ENCODE results near the gene PPM1D. TPM values are rescaled to one million over a fixed set of nuclear protein-coding genes. Genes with fewer than 3 reads are reported as not detected.

Gene PPM1D
- total and polyA plus RNA-seq, 5 donors from 2014 or later: 9.5 to 29.6 (median 12.9) TPM

DNA sequence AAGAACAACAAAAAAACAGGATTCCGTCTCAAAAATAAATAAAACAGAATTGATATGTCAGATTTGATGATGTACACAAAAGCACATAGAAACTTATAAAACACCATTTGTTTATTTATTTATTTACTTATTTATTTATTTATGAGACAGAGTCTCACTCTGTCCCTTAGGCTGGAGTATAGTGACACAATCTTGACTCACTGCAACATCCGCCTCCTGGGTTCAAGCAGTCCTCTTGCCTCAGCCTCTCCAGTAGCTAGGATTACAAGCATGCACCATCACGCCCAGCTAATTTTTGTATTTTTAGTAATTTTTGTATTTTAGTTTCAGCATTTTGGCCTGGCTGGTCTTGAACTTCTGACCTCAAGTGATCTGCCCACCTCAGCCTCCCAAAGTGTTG is 99.1 kb downstream of the PPM1D start:
- Histone ChIP-seq H3K36me3 (ENCODE audit: control insufficient read depth, insufficient read depth, low read length) (peaks cover 14% of the 10 kb centered on the region), H3K4me1 (ENCODE audit: control insufficient read depth, insufficient read depth, low read length, poor library complexity, severe bottlenecking) (no peaks in the 10 kb centered on the region), H3K4me3 (ENCODE audit: low read depth, low read length) (no peak overlapping the region), H3K27me3 (ENCODE audit: control insufficient read depth, insufficient read depth, low read length) (no peaks in the 10 kb centered on the region), H3K27ac (ENCODE audit: insufficient read depth, low read length, poor library complexity, severe bottlenecking) (no peak overlapping the region), H3K9me3 (ENCODE audit: control insufficient read depth in 2 of 2, low read length in 2 of 2) (no peaks in the 10 kb centered on the region)
- Mint-ChIP-seq H3K27me3 (no peaks in the 10 kb centered on the region), H3K9me3 (no peaks in the 10 kb centered on the region), H3K36me3 (peaks cover 29% of the 10 kb centered on the region), H3K4me3 (no peak overlapping the region), H3K4me1 (peaks cover 0 to 8% (median 4%) of the 10 kb centered on the region in 4 donors), H3K27ac (no peak overlapping the region)
- ATAC-seq (ENCODE audit: low read depth in 2 of 2) (no peak), DNase-seq (no peak)

DNA sequence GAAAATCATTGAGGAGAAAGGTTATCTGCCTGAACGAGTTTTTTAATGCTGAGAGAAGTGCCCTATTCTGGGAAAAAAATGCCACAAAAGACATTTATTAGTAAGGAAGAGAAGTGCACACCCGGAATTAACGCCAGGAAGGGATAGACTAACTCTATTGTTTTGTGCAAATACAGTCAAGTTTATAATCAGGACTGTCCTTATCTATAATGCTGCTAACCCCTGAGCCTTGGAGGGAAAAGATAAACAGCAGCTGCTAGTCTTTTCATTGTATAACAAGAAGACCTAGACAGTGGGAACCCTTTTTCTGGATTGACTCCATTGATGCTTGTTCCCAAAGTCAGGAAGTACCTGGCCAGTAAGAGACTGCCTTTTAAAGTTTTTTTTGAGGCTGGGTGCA is 104.2 kb downstream of the PPM1D start:
- ATAC-seq (ENCODE audit: low read depth in 2 of 2) (no peak), DNase-seq (no peak)
- Mint-ChIP-seq H3K36me3 (peaks cover 14% of the 10 kb centered on the region), H3K27me3 (no peaks in the 10 kb centered on the region), H3K4me3 (no peak overlapping the region), H3K27ac (no peak overlapping the region), H3K9me3 (no peaks in the 10 kb centered on the region), H3K4me1 (peaks cover 0 to 8% (median 4%) of the 10 kb centered on the region in 4 donors)
- Histone ChIP-seq H3K27me3 (ENCODE audit: control insufficient read depth, insufficient read depth, low read length) (no peaks in the 10 kb centered on the region), H3K36me3 (ENCODE audit: control insufficient read depth, insufficient read depth, low read length) (peaks cover 5% of the 10 kb centered on the region), H3K9me3 (ENCODE audit: control insufficient read depth in 2 of 2, low read length in 2 of 2) (no peaks in the 10 kb centered on the region), H3K4me3 (ENCODE audit: low read depth, low read length) (no peak overlapping the region), H3K4me1 (ENCODE audit: control insufficient read depth, insufficient read depth, low read length, poor library complexity, severe bottlenecking) (no peaks in the 10 kb centered on the region), H3K27ac (ENCODE audit: insufficient read depth, low read length, poor library complexity, severe bottlenecking) (no peak overlapping the region)

DNA sequence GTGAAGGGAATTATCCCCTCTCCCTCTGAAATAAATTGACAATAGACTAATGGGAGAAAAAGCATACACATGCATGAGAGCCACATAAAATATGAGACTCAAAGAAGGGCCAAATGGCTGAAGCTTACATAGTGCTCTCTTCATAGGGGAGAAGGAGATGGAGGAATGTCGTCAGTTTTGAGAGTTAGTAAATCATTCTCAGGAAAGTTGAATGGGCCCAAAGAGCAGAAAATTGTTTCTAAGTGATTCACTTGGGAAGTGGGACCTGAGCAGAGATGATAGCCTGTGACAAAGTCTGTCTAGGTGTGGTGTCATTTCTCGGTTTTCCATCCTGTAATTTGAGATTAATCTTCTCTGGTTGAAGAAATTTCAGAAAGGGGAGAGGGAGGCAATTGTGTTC is 112.7 kb downstream of the PPM1D start:
- peaks cover 38% of the 10 kb centered on the region for H3K36me3 Mint-ChIP-seq
- H3K4me3 Mint-ChIP-seq: no peak overlapping the region
- H3K4me1 Mint-ChIP-seq: peaks cover 0 to 10% (median under 1%) of the 10 kb centered on the region in 4 donors
- Histone ChIP-seq H3K27ac (ENCODE audit: insufficient read depth, low read length, poor library complexity, severe bottlenecking) (no peak overlapping the region), H3K4me3 (ENCODE audit: low read depth, low read length) (no peak overlapping the region), H3K4me1 (ENCODE audit: control insufficient read depth, insufficient read depth, low read length, poor library complexity, severe bottlenecking) (no peaks in the 10 kb centered on the region), H3K27me3 (ENCODE audit: control insufficient read depth, insufficient read depth, low read length) (no peaks in the 10 kb centered on the region), H3K36me3 (ENCODE audit: control insufficient read depth, insufficient read depth, low read length) (peaks cover 20% of the 10 kb centered on the region), H3K9me3 (ENCODE audit: control insufficient read depth in 2 of 2, low read length in 2 of 2) (no peaks in the 10 kb centered on the region)
- H3K27me3 Mint-ChIP-seq: no peaks in the 10 kb centered on the region
- ATAC-seq (ENCODE audit: low read depth in 2 of 2) (no peak), DNase-seq (no peak)
- H3K9me3 Mint-ChIP-seq: no peaks in the 10 kb centered on the region
- no peak overlapping the region for H3K27ac Mint-ChIP-seq

DNA sequence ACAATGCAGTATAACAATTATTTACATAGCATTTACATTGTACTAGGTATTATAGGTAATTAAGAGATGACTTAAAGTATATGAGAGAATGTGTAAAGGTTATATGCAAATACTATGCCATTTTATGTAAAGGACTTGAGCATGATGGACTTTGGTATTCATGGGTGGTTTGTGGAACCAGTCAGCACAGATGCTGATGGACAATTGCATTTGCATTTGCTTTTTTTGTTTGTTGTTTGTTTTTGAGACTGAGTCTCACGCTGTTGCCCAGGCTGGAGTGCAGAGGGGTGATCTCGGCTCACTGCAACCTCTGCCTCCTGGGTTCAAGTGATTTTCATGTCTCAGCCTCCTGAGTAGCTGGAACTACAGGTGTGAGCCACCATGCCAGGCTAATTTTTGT is 113.6 kb downstream of the PPM1D start:
- Histone ChIP-seq H3K36me3 (ENCODE audit: control insufficient read depth, insufficient read depth, low read length) (peaks cover 20% of the 10 kb centered on the region), H3K9me3 (ENCODE audit: control insufficient read depth in 2 of 2, low read length in 2 of 2) (no peaks in the 10 kb centered on the region), H3K4me3 (ENCODE audit: low read depth, low read length) (no peak overlapping the region), H3K27me3 (ENCODE audit: control insufficient read depth, insufficient read depth, low read length) (no peaks in the 10 kb centered on the region), H3K27ac (ENCODE audit: insufficient read depth, low read length, poor library complexity, severe bottlenecking) (no peak overlapping the region), H3K4me1 (ENCODE audit: control insufficient read depth, insufficient read depth, low read length, poor library complexity, severe bottlenecking) (no peaks in the 10 kb centered on the region)
- DNase-seq: no peak
- Mint-ChIP-seq H3K27me3 (no peaks in the 10 kb centered on the region), H3K4me1 (peaks cover 0 to 10% (median 0%) of the 10 kb centered on the region in 4 donors), H3K9me3 (no peaks in the 10 kb centered on the region), H3K27ac (no peak overlapping the region), H3K4me3 (no peak overlapping the region), H3K36me3 (peaks cover 38% of the 10 kb centered on the region)
- ATAC-seq (ENCODE audit: low read depth in 2 of 2): no peak

Other genes starting within 250 kb of the PPM1D start
- 47.0 TPM for gene USP32, start 208.1 kb upstream of the PPM1D start, total RNA-seq
- 1 to 10 TPM; 6.1 to 9.2 (median 7.1) TPM for gene USP32, start 208.1 kb upstream of the PPM1D start, polyA plus RNA-seq
- gene CHCT1, start 177.7 kb upstream of the PPM1D start, total RNA-seq: not detected
- not detected for gene CHCT1, start 177.7 kb upstream of the PPM1D start, polyA plus RNA-seq
- gene APPBP2, start 74.0 kb upstream of the PPM1D start, total RNA-seq: 39.1 TPM
- 10 to 100 TPM; 26.2 to 38.6 (median 30.5) TPM for gene APPBP2, start 74.0 kb upstream of the PPM1D start, polyA plus RNA-seq
- 59.1 TPM for gene BCAS3, start 77.7 kb downstream of the PPM1D start, total RNA-seq
- gene BCAS3, start 77.7 kb downstream of the PPM1D start, polyA plus RNA-seq: 10 to 100 TPM; 29.7 to 38.6 (median 33.6) TPM

Data from CD4-positive, CD25-positive, alpha-beta regulatory T cell (primary cell).